Right cardiac atrium (tissue), 5 donors: ENCODE data around the gene PITPNM3. TPM values are rescaled to one million over a fixed set of nuclear protein-coding genes. Genes with fewer than 3 reads are reported as not detected.

Experiments used
- ATAC-seq, 2 donors: fragments of 200-7000 bp; cut with Tn5 transposase; one replicate each; pipeline versions ENCODE4 v1.8.0 to v1.9.1; 2020; ENCODE audit warnings: moderate library complexity in 2 of 2, mild to moderate bottlenecking in 1 of 2
- DNase-seq, 3 donors: peaks; one replicate each; pipeline ENCODE4 v3.0.0-alpha.2; 2020
- H3K27ac ChIP-seq: one replicate; pipeline ENCODE4 v1.5.1; 2013; ENCODE audit warnings: mild to moderate bottlenecking, low read length, control low read depth, moderate library complexity
- H3K27me3 ChIP-seq: one replicate; pipeline ENCODE4 v1.6.1; 2013; ENCODE audit not compliant: control insufficient read depth, insufficient read depth
- H3K4me1 ChIP-seq: one replicate; pipeline ENCODE4 v1.6.1; 2013; ENCODE audit warnings: low read length; ENCODE audit not compliant: control insufficient read depth, insufficient read depth
- H3K4me3 ChIP-seq: one replicate; pipeline ENCODE4 v1.5.1; 2013; ENCODE audit warnings: low read length, control low read depth
- H3K9me3 ChIP-seq: one replicate; pipeline ENCODE4 v1.6.1; 2013; ENCODE audit warnings: low read length; ENCODE audit not compliant: control insufficient read depth
- whole genome bisulfite sequencing: extraction: QIAGEN DNeasy Blood & Tissue Kit; methylation state at CpG from one replicate; pipeline ENCODE4 v1.1.7; 2013; 5-methylcytosine and 5-hydroxymethylcytosine counted together
- intact Hi-C, 4 donors: fragments of 100-400 bp; cut with DNase I; formaldehyde crosslinking; loops; one replicate each; pipeline versions ENCODE4 v1.11.0 to v1.14.0; 2022 to 2023
- polyA plus RNA-seq: library from polyadenylated mRNA; stranded (reverse); fragments of 200-250 nt; gene quantifications from one replicate; pipeline ENCODE4 v1.2.3, GENCODE V29; 2013
- total RNA-seq, 4 donors: library from RNA; stranded (reverse); fragmentation: NEBNext Ultra II Directional; extraction: Animal tissue kit (Norgen Biotek cat#: 25700); gene quantifications; one replicate each; pipeline ENCODE4 v1.2.1, GENCODE V29; 2021
- donor health status: healthy with polysubstance abuse.
- donor health status: DM: no; HTN: yes; CAD: no.
- donor health status: DM: no; HTN: no; CAD: no.
- donor health status: DM: no; HTN: yes; CAD: no; lungs with severe emphysema.
- donor health status: DM: yes; HTN: yes; CAD: no.

The PITPNM3 gene
- total and polyA plus RNA-seq, 5 donors, result 0.95 to 3.4 (median 2.4) TPM

DNA sequence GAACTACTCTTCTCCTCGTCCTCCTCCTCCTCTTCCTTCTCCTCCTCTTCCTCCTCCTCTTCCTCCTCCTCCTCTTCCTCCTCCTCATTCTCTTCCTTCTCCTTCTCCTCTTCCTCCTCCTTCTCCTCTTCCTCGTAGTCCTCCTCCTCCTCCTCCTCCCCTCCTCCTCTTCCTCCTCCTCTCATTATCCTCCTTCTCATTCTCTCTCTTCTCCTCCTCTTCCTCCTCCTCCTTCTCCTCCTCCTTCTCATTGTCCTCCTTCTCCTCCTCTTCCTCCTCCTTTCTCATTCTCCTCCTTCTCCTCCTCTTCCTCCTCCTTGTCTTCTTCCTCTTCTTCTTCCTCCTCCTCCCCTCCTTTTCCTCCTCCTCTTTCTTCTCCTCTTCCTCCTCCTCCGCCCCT is 4.1 kb upstream of the PITPNM3 start:
- H3K27ac ChIP-seq, result no peak overlapping the region
- DNase-seq (no peak), ATAC-seq (no peak)
- no peaks in the 10 kb centered on the region for H3K27me3 ChIP-seq
- intact Hi-C loops, result no loop called here
- no peak overlapping the region for H3K4me3 ChIP-seq
- no peaks in the 10 kb centered on the region for H3K9me3 ChIP-seq
- no peaks in the 10 kb centered on the region for H3K4me1 ChIP-seq
- 83% methylated on average over 3 of the region's 3 CpGs for whole genome bisulfite sequencing

DNA sequence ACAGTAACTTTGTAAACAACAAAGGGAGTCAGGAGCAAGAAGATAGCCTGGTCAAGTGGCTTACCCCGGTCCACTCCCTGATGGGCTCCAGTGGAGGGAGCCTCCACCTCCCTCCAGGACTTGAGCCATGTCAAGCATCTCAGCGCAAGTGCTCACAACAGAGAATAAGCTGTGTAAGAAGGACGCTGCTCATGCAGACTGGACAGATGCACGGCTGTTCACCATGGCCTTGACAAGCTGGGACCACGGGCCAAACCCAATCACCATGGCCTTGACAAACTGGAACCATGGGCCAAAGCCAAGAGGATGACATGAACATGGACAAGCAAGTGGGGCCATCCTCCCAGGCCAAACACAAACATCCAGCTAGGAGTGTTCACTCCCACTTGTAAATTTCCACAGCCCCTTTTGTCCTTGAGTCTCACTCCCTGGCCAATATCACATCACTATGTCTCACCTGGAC is 3.4 kb upstream of the PITPNM3 start:
- intact Hi-C loops, result loop anchor here in 1 of 4 donors (10.0 kb wide), 1 partner anchor 85 kb away; no protein-coding TSS in a partner anchor
- 95% methylated on average over 5 of the region's 5 CpGs for WGBS
- ATAC-seq (no peak), DNase-seq (no peak)
- no peaks in the 10 kb centered on the region for H3K27me3 ChIP-seq
- H3K4me3 ChIP-seq, result no peak overlapping the region
- H3K27ac ChIP-seq, result no peak overlapping the region
- H3K9me3 ChIP-seq, result no peaks in the 10 kb centered on the region
- no peaks in the 10 kb centered on the region for H3K4me1 ChIP-seq

DNA sequence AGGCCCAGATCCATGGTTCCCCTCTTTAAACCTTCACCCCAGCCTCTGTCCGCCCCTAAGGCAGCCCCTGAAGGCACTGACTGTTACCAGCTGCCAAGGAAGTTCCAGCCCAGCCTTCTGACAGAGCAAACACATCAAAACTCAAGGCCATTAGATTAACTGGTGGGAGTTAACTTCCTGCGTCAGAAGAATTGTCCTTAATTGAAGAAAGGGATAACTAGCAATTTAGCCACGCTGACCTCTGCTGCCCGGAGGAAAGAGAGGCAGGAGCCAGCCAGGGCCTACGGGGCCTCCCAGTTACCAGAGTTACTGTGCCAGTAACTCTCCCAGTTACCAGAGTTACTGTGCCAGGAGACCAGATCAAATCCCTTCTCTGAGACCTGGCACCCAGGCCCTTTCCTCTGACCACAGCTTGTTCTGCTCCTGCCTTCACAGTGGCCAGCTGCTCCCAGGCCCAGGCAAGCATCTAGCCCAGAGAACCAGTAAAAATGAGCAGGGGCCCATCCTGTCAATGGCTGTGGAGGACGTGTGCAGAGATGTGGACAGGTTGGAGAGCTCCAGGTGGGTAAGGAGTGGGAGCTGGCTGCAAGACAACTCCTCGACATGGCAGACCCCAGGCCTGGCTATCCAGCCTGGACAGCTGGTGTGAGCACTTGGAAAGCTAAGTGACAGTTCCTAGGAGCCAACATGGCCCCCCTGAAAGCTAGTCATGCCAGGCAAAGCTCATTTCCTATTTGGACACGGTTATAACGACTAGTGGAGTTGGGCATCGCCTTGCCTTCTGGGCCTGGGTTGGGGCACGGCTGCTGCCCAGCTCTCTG is 2.8 kb upstream of the PITPNM3 start:
- no peaks in the 10 kb centered on the region for H3K27me3 ChIP-seq
- H3K9me3 ChIP-seq, result no peaks in the 10 kb centered on the region
- no peaks in the 10 kb centered on the region for H3K4me1 ChIP-seq
- intact Hi-C loops, result loop anchor here in 1 of 4 donors (10.0 kb wide), 1 partner anchor 84 kb away; no protein-coding TSS in a partner anchor
- H3K27ac ChIP-seq, result no peak overlapping the region
- 64% methylated on average over 11 of the region's 11 CpGs for WGBS
- H3K4me3 ChIP-seq, result no peak overlapping the region
- no peak for DNase-seq
- peak in 1 of 2 donors; percentile 63 for ATAC-seq

DNA sequence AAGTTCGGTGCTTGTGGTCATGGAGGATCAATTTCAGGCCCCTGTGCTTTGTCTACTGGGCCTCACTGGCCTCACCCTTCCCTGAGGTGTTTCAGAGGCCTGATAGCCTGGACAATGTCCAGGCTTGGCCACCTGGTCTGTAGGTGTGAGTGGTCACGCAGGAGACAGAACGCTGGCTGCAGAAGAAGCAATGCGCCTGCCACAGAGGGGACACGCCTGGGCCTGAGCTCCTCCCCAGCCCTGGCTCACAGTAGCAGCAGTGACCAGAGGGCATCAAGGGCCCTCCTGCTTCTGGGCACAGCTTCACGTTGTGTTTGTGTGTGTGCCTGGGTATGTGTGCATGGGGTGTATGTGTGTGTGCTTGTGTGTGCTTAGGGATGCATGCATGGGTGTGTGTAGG is 1.9 kb upstream of the PITPNM3 start:
- DNase-seq (no peak), ATAC-seq (no peak)
- 93% methylated on average over 6 of the region's 6 CpGs for WGBS
- H3K9me3 ChIP-seq, result no peaks in the 10 kb centered on the region
- H3K27me3 ChIP-seq, result no peaks in the 10 kb centered on the region
- H3K4me3 ChIP-seq, result no peak overlapping the region
- intact Hi-C loops, result loop anchor here in 1 of 4 donors (10.0 kb wide), 1 partner anchor 83 kb away; no protein-coding TSS in a partner anchor
- H3K27ac ChIP-seq, result no peak overlapping the region
- no peaks in the 10 kb centered on the region for H3K4me1 ChIP-seq

DNA sequence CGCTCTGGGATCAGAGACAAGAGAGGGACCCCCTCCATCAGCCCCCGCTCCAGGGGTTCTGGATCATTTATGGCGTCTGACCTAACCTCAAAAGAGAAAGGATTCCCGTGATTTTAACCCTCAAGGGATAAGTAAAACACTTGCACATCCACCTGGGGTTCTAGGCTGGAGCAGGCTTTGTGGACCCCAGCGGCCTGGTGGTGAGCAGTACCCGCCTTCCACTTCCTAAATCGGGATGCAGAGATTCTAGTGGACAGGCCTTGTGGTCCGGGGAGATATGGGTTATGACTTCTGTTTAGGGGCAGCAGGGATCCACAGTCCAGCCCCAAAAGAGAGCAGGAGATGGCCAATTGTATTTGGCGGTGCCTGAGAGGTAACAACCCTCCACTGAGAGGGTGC is 684 bp upstream of the PITPNM3 start:
- ATAC-seq (no peak), DNase-seq (no peak)
- Histone ChIP-seq H3K4me1 (no peaks in the 10 kb centered on the region), H3K27ac (no peak overlapping the region), H3K4me3 (no peak overlapping the region), H3K9me3 (no peaks in the 10 kb centered on the region), H3K27me3 (no peaks in the 10 kb centered on the region)
- intact Hi-C loops, result loop anchor here in 1 of 4 donors (10.0 kb wide), 1 partner anchor 82 kb away; no protein-coding TSS in a partner anchor
- WGBS, result 61% methylated on average over 9 of the region's 9 CpGs

DNA sequence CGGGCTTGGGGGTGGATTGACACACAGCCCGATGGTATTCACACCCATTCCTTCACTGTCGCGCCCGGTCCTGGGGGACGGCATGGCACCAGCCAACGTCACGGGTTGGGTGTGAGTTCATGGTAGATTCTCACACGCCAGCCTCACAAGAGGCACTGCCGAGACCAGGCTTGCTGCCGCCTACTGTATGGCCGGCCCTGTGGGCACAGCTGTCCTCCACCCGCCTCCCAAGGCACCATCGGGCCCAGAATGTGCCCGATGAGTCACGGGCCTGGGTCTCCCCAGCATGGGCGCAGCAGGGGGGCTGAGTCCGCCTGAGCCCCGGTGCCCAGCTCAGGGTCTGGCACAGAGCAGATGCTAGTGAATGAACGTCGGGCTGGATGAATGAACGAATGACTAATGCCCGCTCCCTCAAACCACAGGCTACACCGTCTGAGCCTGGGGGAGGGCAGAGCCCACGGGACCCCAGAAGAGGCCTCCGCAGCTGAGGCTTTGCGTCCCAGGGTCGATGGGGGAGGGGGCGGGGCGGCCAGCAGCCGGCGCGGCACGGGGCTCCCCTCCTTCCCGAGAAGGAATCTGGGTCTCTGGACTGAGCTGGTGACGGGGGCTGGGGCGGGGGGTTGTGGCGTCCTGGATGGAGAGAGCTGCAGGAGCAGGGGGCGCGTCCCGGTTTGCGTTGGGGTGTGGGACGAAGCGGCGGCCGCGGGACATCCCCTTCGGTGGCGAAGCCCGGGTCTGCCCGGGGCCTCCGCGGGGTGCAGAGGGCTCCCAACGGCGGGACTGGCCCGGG is 829 bp downstream of the PITPNM3 start:
- DNase-seq (peak in 2 of 3 donors; percentile 54 to 67), ATAC-seq (peak; percentile 38 to 50)
- no peaks in the 10 kb centered on the region for H3K9me3 ChIP-seq
- H3K4me3 ChIP-seq, result peak overlapping the region; percentile 76
- intact Hi-C loops, result loop anchor here in 1 of 4 donors (10.0 kb wide), 1 partner anchor 81 kb away; no protein-coding TSS in a partner anchor
- no peaks in the 10 kb centered on the region for H3K27me3 ChIP-seq
- H3K27ac ChIP-seq, result no peak overlapping the region
- no peaks in the 10 kb centered on the region for H3K4me1 ChIP-seq
- WGBS, result 2% methylated on average over 56 of the region's 56 CpGs

DNA sequence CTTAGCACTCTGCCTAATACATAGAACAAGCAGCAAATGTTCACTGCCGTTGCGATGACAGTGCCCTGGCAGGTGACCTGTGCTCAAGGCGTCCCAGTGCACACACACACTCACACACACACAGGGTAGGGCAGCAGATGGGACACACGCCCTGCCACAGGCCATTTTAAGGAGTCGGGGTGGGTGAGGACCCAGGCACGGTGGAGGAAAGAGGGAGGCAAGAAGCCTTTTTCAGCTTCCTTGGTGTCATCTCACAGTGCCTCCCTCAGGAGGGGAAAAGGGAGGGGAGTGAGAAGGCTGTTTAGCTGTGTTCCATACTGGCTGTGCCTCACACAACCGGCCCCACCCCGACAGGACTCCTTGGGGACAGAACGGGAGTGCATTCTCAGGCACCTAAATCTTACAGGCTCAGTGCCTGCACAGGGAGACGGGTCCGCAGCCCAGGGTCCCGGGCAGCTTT is 1.5 kb downstream of the PITPNM3 start:
- no peaks in the 10 kb centered on the region for H3K27me3 ChIP-seq
- peak in 1 of 2 donors; percentile 3 for ATAC-seq

DNA sequence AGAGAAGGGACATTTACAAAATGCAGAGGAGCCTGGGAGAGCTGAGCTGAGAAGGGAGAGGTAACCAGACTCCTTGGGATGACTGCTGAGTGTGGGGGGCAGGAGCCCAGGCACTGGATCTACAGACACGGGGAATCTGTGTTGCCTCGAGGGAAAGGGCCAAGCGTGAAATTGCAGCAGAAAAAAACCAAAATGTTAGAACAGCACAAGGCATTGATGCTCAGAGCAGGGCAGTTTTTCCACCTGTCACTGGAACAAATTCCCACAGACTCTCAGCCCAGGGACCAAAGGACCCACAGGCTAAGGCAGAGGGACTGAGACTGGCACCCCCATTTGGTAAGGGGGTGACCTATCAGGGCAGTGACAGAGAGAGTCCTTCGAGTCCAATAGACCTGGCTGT is 2.0 kb downstream of the PITPNM3 start:
- 78% methylated on average over 4 of the region's 4 CpGs for WGBS
- no peak for ATAC-seq
- no peaks in the 10 kb centered on the region for H3K4me1 ChIP-seq
- no peak for DNase-seq
- intact Hi-C loops, result loop anchor here in 1 of 4 donors (10.0 kb wide), 1 partner anchor 80 kb away; no protein-coding TSS in a partner anchor
- H3K4me3 ChIP-seq, result no peak overlapping the region
- H3K9me3 ChIP-seq, result no peaks in the 10 kb centered on the region
- no peak overlapping the region for H3K27ac ChIP-seq
- no peaks in the 10 kb centered on the region for H3K27me3 ChIP-seq

More for the DNA sequence above, 1.5 kb downstream of the PITPNM3 start:
- no peak for DNase-seq
- Histone ChIP-seq H3K9me3 (no peaks in the 10 kb centered on the region), H3K4me1 (no peaks in the 10 kb centered on the region), H3K4me3 (no peak overlapping the region), H3K27ac (no peak overlapping the region)
- WGBS, result 20% methylated on average over 12 of the region's 12 CpGs
- intact Hi-C loops, result loop anchor here in 1 of 4 donors (10.0 kb wide), 1 partner anchor 80 kb away; no protein-coding TSS in a partner anchor

DNA sequence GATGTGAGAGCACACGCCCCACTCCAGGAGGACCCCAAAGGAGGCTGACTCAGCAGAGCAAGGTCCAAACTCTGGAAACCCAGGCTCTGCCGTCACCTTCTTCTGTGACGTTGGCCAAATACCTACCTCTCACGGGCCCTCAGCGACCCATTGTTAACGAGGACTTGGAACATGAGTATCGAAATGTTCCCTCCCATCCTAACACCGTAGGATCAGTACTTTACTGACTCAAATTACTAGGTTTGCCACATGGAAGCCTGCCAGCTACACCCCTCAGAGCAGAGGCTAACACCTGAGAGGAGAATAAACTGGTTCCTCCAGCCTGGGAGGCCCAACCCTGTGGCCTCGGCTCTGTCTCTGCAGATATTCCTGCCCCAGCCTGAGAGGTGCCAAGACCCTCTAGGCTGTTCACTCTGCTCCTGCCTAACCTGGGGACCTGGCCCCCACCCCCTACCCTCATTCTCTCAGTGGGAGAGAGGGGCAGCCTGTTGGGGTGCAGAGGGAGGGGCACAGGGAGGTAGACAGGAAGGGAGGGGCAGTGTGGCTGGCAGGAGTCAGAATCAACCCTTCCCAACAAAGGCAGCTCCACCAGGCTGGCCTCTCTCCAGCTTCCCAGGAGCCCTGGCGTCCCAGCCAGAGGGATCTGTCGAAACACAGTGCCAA is 4.4 kb downstream of the PITPNM3 start:
- intact Hi-C loops, result loop anchor here in 1 of 4 donors (10.0 kb wide), 1 partner anchor 77 kb away; no protein-coding TSS in a partner anchor
- Histone ChIP-seq H3K27ac (no peak overlapping the region), H3K4me3 (no peak overlapping the region), H3K4me1 (peaks cover 5% of the 10 kb centered on the region), H3K27me3 (no peaks in the 10 kb centered on the region), H3K9me3 (no peaks in the 10 kb centered on the region)
- DNase-seq (peak; percentile 40 to 69 (median 65)), ATAC-seq (peak in 1 of 2 donors; percentile 30)
- 64% methylated on average over 11 of the region's 11 CpGs for WGBS

DNA sequence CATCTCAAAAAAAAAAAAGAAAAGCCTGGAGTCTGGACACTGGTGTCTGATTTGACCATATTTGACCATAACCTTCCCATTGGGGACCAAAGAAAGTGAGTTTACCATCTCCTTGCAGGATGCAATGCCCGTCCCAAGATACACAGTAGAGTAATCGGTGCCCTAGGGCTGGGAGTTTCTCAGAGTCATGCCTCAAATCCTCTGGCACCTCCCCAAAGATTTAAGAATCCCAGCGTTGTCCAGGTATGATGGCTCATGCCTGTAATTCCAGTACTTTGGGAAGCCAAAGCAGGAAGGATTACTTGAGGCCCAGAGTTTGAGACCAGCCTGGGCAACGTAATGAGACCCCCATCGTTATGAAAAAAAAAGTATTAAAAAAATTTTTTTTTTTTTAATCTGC is 5.0 kb downstream of the PITPNM3 start:
- H3K27ac ChIP-seq, result no peak overlapping the region
- H3K9me3 ChIP-seq, result no peaks in the 10 kb centered on the region
- ATAC-seq (no peak), DNase-seq (no peak)
- peaks cover 5% of the 10 kb centered on the region for H3K4me1 ChIP-seq
- no peak overlapping the region for H3K4me3 ChIP-seq
- intact Hi-C loops, result loop anchor here in 1 of 4 donors (10.0 kb wide), 1 partner anchor 77 kb away; no protein-coding TSS in a partner anchor
- no peaks in the 10 kb centered on the region for H3K27me3 ChIP-seq
- WGBS, result 73% methylated on average over 5 of the region's 5 CpGs
